K562 (cell line): ENCODE measurements around the gene FARP1. TPM values are rescaled to one million over a fixed set of nuclear protein-coding genes. Genes with fewer than 3 reads are reported as not detected.

ENCODE experiments used
- ATAC-seq: fragments of 200-7000 bp; cut with Tn5 transposase; 3 replicates; pipeline ENCODE4 v1.9.1; 2020; ENCODE audit warnings: moderate library complexity
- BruUV-seq: library from RNA; stranded (reverse); fragments of 400-500 nt; replicated peaks from 2 replicates; lab custom pipeline; 2021; lab: Mats Ljungman, UMichigan
- CTCF ChIA-PET: fragments of 300-600 bp; formaldehyde crosslinking; extraction: SDS; loops from one replicate; lab custom pipeline; 2021; ENCODE audit warnings: low intra/inter-chr PET ratio; lab: Yijun Ruan, JAX
- POLR2A ChIA-PET: fragments of 300-600, 350-650 bp; sonication (Branson Sonifier 250); formaldehyde crosslinking; extraction: SDS; loops from one replicate; lab custom pipeline; 2021; ENCODE audit warnings: antibody characterized with exemption, inconsistent platforms; lab: Yijun Ruan, JAX
- DNase-seq, 4 experiments: peaks; one replicate each; pipeline versions ENCODE4 v3.0.0 to v3.0.0-alpha.2; 2011 to 2018; ENCODE audit warnings: low spot score in 3 of 4, mixed read lengths in 3 of 4; ENCODE audit errors: extremely low read depth in 1 of 4
- FAIRE-seq: peaks from 2 replicates; lab custom pipeline; 2011; peaks lifted over from hg19 to GRCh38; lab: Jason Lieb, UNC
- H2AFZ ChIP-seq: 2 replicates; pipeline ENCODE4 v1.6.0; 2011; ENCODE audit warnings: low read depth, low read length, control low read depth, inconsistent platforms
- H3K27ac ChIP-seq: fragments of 200-600 bp; 3 replicates; pipeline ENCODE4 v1.8.0; 2011; ENCODE audit warnings: low read depth, mild to moderate bottlenecking, control low read depth, inconsistent platforms, low read length, moderate library complexity, mixed read lengths; ENCODE audit errors: extremely low read depth
- H3K27me3 ChIP-seq, 2 experiments: fragments of 300-600 bp in 1 of 2; 2 replicates in 1 of 2; 3 replicates in 1 of 2; pipeline versions ENCODE4 v1.6.0 to v1.8.0; 2011; ENCODE audit warnings: inconsistent platforms in 2 of 2, low read length in 2 of 2, mild to moderate bottlenecking in 1 of 2, mixed read lengths in 1 of 2, moderate library complexity in 1 of 2; ENCODE audit not compliant: control insufficient read depth in 2 of 2, insufficient read depth in 2 of 2
- H3K36me3 ChIP-seq: fragments of 300-600 bp; 3 replicates; pipeline ENCODE4 v1.8.0; 2011; ENCODE audit warnings: mild to moderate bottlenecking, low read length, inconsistent platforms; ENCODE audit not compliant: control insufficient read depth, insufficient read depth
- H3K4me1 ChIP-seq, 2 experiments: fragments of 200-600 bp in 1 of 2; replicated peaks in 1 of 2; 2 replicates in 1 of 2; 3 replicates in 1 of 2; pipeline versions ENCODE4 v1.5.1 to v1.8.0; 2011; ENCODE audit warnings: inconsistent platforms in 2 of 2, low read length in 2 of 2, mild to moderate bottlenecking in 1 of 2, mixed read lengths in 1 of 2, moderate library complexity in 1 of 2; ENCODE audit not compliant: control insufficient read depth in 2 of 2, insufficient read depth in 2 of 2
- H3K4me2 ChIP-seq: 2 replicates; pipeline ENCODE4 v1.6.1; 2011; ENCODE audit warnings: low read length, control low read depth, inconsistent platforms, mixed read lengths; ENCODE audit not compliant: insufficient read depth
- H3K4me3 ChIP-seq: fragments of 200-600 bp; sonication (generic), shearing (Covaris generic); 2 replicates; pipeline ENCODE4 v1.5.1; 2016; ENCODE audit warnings: control low read depth, inconsistent platforms
- H3K79me2 ChIP-seq: fragments of 200-600 bp; 3 replicates; pipeline ENCODE4 v1.8.0; 2011; ENCODE audit warnings: low read length, inconsistent platforms; ENCODE audit not compliant: control insufficient read depth, insufficient read depth
- H3K9ac ChIP-seq, 2 experiments: 2 replicates each; pipeline versions ENCODE4 v1.6.0 to v1.6.1; 2011; ENCODE audit warnings: low read depth in 2 of 2, low read length in 2 of 2, control low read depth in 1 of 2, inconsistent platforms in 1 of 2, mild to moderate bottlenecking in 1 of 2, mixed read lengths in 1 of 2; ENCODE audit not compliant: insufficient read depth in 1 of 2
- H3K9me1 ChIP-seq: one replicate; pipeline ENCODE4 v1.6.0; 2011; ENCODE audit warnings: inconsistent platforms, mild to moderate bottlenecking, low read length, moderate library complexity; ENCODE audit not compliant: control insufficient read depth, insufficient read depth
- H3K9me3 ChIP-seq: replicated peaks from 2 replicates; pipeline ENCODE4 v1.5.1; 2011; ENCODE audit warnings: low read depth, low read length, inconsistent platforms; ENCODE audit not compliant: control insufficient read depth, insufficient read depth
- H4K20me1 ChIP-seq: replicated peaks from 2 replicates; pipeline ENCODE4 v1.6.1; 2011; ENCODE audit warnings: low read length, inconsistent platforms, mixed read lengths; ENCODE audit not compliant: control insufficient read depth, insufficient read depth
- BDP1 ChIP-seq: IDR thresholded peaks from 3 replicates; pipeline ENCODE4 v1.6.1; 2011; ENCODE audit not compliant: insufficient read length, insufficient read depth
- GTF2B ChIP-seq: IDR thresholded peaks from 2 replicates; pipeline ENCODE4 v1.6.1; 2011; ENCODE audit not compliant: insufficient read length; ENCODE audit errors: extremely low read depth
- KDM2B ChIP-seq: fragments of 250-450 bp; sonication (Bioruptor Pico); IDR thresholded peaks from 2 replicates; pipeline ENCODE4 v1.8.0; 2021; ENCODE audit warnings: mild to moderate bottlenecking, moderate library complexity
- KLF1 ChIP-seq: fragments of 450-650 bp; IDR thresholded peaks from 2 replicates; pipeline ENCODE4 v1.6.1; 2016; ENCODE audit warnings: missing genetic modification characterization, missing compliant biosample characterization
- MED1 ChIP-seq: sonication (generic); formaldehyde crosslinking; IDR thresholded peaks from 2 replicates; pipeline ENCODE4 v1.8.1; 2023; ENCODE audit warnings: missing genetic modification reagents, borderline replicate concordance
- NR3C1 ChIP-seq: sonication (generic); formaldehyde crosslinking; IDR thresholded peaks from 2 replicates; pipeline ENCODE4 v1.8.1; 2022; ENCODE audit warnings: missing genetic modification reagents
- PYGO2 ChIP-seq: fragments of 450-650 bp; IDR thresholded peaks from 2 replicates; pipeline ENCODE4 v1.6.1; 2016; ENCODE audit warnings: mild to moderate bottlenecking, missing genetic modification characterization, moderate library complexity, missing compliant biosample characterization
- SNIP1 ChIP-seq: fragments of 450-650 bp; IDR thresholded peaks from 2 replicates; pipeline ENCODE4 v1.7.1; 2017; ENCODE audit warnings: low read depth, mild to moderate bottlenecking
- TAL1 ChIP-seq: fragments of 450-650 bp; IDR thresholded peaks from 2 replicates; pipeline ENCODE4 v1.6.1; 2016; ENCODE audit warnings: mild to moderate bottlenecking
- TSHZ1 ChIP-seq: fragments of 250-450 bp; sonication (Bioruptor Pico); IDR thresholded peaks from 2 replicates; pipeline ENCODE4 v1.4.0; 2020; ENCODE audit warnings: mild to moderate bottlenecking, moderate library complexity
- ZHX1 ChIP-seq: fragments of 150-350 bp; conservative IDR thresholded peaks from 2 replicates; pipeline ENCODE4 v1.6.1; 2014; ENCODE audit warnings: low read length
- ZNF175 ChIP-seq: fragments of 200-800 bp; sonication (Bioruptor generic); IDR thresholded peaks from 2 replicates; pipeline ENCODE4 v1.6.1; 2016; ENCODE audit warnings: low read depth, mild to moderate bottlenecking, missing genetic modification characterization, missing compliant biosample characterization
- WGBS: fragments of 100-300 bp; shearing (Covaris generic); methylation state at CpG from one replicate; pipeline ENCODE4 v1.1.6; 2016; ENCODE audit warnings: low coverage, mixed read lengths; ENCODE audit not compliant: insufficient coverage; ENCODE audit errors: missing lambda C conversion rate; 5-methylcytosine and 5-hydroxymethylcytosine counted together
- in situ Hi-C: fragments of 300-500 bp; cut with MboI; formaldehyde crosslinking; loops from 4 replicates; pipeline ENCODE4 v1.15.0; 2018; ENCODE audit warnings: inconsistent platforms, mixed read lengths
- intact Hi-C: fragments of 100-400 bp; cut with micrococcal nuclease; formaldehyde crosslinking; loops from 2 replicates; pipeline ENCODE4 v1.14.2; 2022
- polyA plus RNA-seq, 8 experiments: library from polyadenylated mRNA; depleted of rRNA in 4 of 8; stranded (reverse) in 5 of 8; unstranded in 3 of 8; fragments of >200 nt; fragmentation: Nextera tagmentation in 2 of 8; fragmentation: Illumina TruSeq in 1 of 8; extraction: Ambion mirVana in 2 of 8; extraction: Trizol in 1 of 8; gene quantifications; 2 replicates each; pipeline versions ENCODE4 v1.2.1 to v1.2.3, GENCODE V29; 2011 to 2014; ENCODE audit warnings: inconsistent platforms in 1 of 8, missing spikeins in 1 of 8
- total RNA-seq, 7 experiments: library from RNA; depleted of rRNA in 6 of 7; stranded (reverse); fragments of >200 nt in 6 of 7; fragmentation: Illumina TruSeq in 2 of 7; extraction: Trizol in 2 of 7; gene quantifications; 2 replicates each; pipeline versions ENCODE4 v1.2.1 to v1.2.3, GENCODE V29; 2011 to 2021; ENCODE audit warnings: low replicate concordance in 1 of 7
- TF ChIP-seq, protein P1 (sequence below): fragments of 250-450 bp; sonication (Bioruptor Pico); IDR thresholded peaks from 2 replicates; pipeline ENCODE4 v1.8.0; 2022; ENCODE audit warnings: moderate library complexity, mild to moderate bottlenecking, inconsistent platforms

Gene FARP1
- total and polyA plus RNA-seq, 9 of the 15 experiments (the other 6 are each of a cell fraction or from before 2014, with no cell fraction given): 0.03 to 0.29 (median 0.05) TPM; not detected in 3

DNA sequence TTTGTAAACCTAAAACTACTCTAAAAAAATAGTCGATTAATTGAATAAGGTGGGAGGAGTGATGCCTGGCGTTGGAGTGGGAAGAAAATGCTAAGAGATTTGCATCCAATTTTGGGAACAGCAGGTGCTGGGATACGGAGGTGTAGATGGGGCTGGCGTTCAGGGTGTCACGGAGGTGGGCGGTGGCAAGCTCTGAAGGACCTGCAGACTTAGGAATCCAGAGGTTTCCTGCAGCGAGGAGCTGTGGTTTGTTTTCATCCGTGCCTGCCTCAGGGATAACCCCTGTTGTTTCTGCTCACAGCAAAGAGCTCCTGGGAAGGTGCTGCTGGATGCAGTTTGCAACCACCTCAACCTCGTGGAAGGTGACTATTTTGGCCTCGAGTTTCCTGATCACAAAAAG, 200.6 kb downstream of the FARP1 start:
- Histone ChIP-seq H3K36me3 (no peaks in the 10 kb centered on the region), H3K4me2 (no peak overlapping the region), H2AFZ (no peak overlapping the region), H4K20me1 (no peaks in the 10 kb centered on the region), H3K9me3 (no peaks in the 10 kb centered on the region), H3K27ac (no peak overlapping the region), H3K27me3 (peaks cover 4 to 7% of the 10 kb centered on the region in 2 experiments; a peak in 2 of 5 replicates), H3K9ac (no peak overlapping the region), H3K4me3 (no peak overlapping the region), H3K79me2 (no peaks in the 10 kb centered on the region), H3K9me1 (no peaks in the 10 kb centered on the region), H3K4me1 (no peaks in the 10 kb centered on the region)
- CTCF ChIA-PET: no interaction called here
- in situ Hi-C loops (no loop called here), intact Hi-C loops (no loop called here)
- ATAC-seq (no peak), FAIRE-seq (no peak), DNase-seq (no peak)
- WGBS: 0% methylated on average over 8 of the region's 10 CpGs
- BruUV-seq: no TSS peak
- POLR2A ChIA-PET: no interaction called here
- no peak for TF ChIP-seq MED1 (CRISPR knock-in tag)
- TF ChIP-seq ZNF175 (CRISPR knock-in tag): no peak
- no peak for TF ChIP-seq TAL1
- no peak for TF ChIP-seq TSHZ1 (CRISPR knock-in tag)
- no peak for TF ChIP-seq NR3C1 (CRISPR knock-in tag)
- TF ChIP-seq ZHX1: no peak
- no peak for TF ChIP-seq KLF1 (tag)
- no peak for TF ChIP-seq KDM2B
- TF ChIP-seq PYGO2: no peak
- no peak for TF ChIP-seq GTF2B
- TF ChIP-seq BDP1: no peak
- TF ChIP-seq, protein P1, sequence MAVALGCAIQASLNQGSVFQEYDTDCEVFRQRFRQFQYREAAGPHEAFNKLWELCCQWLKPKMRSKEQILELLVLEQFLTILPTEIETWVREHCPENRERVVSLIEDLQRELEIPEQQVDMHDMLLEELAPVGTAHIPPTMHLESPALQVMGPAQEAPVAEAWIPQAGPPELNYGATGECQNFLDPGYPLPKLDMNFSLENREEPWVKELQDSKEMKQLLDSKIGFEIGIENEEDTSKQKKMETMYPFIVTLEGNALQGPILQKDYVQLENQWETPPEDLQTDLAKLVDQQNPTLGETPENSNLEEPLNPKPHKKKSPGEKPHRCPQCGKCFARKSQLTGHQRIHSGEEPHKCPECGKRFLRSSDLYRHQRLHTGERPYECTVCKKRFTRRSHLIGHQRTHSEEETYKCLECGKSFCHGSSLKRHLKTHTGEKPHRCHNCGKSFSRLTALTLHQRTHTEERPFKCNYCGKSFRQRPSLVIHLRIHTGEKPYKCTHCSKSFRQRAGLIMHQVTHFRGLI (CRISPR knock-in tag): no peak
- TF ChIP-seq SNIP1: no peak
